GM15510 (cell line): ENCODE results near the gene STK10.
A peak's percentile ranks its signal among the peaks of the same experiment; 100 is the strongest.

ENCODE experiments used
- POLR2A ChIP-seq: IDR thresholded peaks from 3 replicates; pipeline ENCODE4 v1.6.1; 2011; ENCODE audit warnings: borderline replicate concordance; ENCODE audit not compliant: insufficient read length; ENCODE audit errors: extremely low read depth

The STK10 gene

DNA sequence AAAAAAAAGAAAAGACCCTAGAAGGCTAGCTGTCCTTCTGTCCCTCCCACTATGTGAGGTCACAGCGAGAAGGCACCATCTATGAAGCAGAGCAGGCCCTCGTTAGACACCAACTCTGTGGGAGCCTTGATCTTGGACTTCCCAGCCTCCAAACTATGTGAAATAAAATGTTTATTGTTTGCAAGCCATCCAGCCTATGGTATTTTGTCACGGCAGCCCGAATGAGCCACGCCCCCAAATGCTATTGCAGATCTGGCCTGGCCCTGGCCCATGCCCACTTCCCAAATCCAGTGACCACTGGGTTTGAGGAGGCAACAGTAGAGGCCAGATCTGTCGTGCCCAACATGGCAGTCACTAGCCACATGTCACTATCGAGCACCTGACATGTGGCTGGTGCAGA lies 10.8 kb downstream of the STK10 start:
- no peak for TF ChIP-seq POLR2A

DNA sequence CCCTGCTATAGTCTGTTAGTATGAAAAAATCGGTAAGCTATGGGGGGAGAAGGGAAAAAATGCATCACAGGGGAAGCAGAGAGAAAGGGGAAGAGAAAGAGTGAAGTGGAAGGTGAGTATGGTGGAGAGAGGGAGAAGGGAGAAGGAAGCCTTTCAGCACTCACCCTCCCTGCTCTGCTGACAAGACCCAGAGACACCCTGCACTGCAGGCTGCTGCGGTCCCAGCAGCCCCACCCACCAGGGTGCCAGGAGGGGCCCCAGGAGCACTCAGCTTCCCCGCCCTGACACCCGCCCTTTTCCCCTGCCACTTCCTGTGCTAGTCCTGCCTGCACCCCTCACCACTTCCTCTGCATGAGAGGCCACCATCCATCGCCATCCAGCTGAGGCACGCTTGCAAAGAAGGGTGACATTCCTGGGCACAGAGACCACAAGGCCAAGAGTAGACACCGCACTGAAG lies 12.7 kb downstream of the STK10 start:
- peak; percentile 63 for TF ChIP-seq POLR2A

DNA sequence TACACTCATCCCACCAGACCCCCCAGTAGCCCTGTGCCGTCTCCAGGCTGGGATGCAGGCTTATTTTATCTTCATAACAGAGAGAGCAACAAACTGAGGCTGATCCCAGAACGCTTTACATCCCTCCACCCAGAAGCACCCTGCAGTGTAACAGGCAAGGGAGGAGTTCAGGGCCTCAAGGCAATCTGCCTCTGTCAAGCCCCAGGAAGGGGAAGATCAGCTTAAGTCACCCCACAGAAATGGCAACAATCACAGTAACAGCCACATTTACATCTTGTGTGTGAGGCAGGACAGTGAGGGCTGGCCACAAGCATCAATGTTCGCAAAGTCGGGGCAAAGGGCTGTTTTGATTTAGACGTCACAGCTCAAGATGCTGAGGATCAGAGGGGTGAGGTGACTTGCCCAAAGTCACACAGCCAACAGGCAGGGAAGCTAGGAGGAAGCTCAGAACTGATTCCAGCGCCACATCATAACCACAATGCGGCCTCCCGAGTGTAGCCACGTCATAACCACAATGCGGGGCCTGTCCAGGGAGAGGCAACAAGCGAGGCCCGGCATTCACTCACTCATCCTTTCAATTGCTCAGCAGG lies 14.4 kb downstream of the STK10 start:
- no peak for TF ChIP-seq POLR2A

DNA sequence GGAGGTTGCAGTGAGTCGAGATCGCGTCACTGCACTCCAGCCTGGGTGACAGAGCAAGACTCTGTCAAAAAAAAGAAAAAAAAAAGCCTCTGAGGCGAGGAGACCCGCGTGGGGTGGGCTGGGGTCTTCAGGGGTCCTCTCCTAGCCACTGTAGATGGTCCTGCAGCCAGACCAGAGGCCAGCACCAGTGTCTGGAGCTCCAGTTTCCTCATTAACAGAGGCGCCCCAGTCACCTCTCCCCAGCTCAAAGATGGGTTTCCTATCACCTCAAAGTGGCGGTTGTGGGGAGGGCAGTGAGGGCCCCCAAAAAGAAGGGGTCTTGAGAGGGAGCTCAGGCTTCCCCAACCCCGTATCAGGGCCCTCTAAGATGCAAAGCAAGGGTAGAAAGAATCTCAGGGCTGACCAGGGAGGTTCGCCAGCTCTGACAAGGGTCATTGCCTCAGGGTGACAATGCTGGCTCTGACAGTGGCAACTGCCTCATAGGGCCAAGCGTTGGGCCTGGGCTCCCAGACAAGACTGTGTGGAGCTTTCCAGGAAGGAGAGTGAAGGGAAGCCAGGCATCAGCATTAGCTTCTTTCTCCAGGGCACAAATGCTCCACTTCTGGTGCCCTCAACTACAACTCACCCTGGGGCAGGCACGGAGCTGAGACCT lies 15.0 kb downstream of the STK10 start:
- no peak for TF ChIP-seq POLR2A

DNA sequence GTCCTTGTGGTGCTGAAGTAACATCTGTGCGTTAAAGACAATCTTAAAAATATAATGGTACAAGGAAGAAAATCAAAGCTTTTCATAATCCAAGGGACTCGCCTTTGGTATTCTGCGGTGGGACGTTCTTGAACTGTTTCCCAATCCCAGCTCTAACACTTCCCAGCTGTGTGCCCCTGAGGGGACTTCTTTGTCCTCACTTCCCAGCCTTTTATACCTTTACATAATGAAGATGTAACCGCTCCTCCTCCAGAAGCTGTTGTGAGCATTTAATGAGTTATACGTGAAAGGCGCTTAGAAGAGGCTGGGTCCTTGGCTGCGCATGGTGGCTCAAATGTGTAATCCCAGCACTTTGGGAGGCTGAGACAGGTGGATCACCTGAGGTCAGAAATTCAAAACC lies 16.9 kb downstream of the STK10 start:
- no peak for TF ChIP-seq POLR2A

DNA sequence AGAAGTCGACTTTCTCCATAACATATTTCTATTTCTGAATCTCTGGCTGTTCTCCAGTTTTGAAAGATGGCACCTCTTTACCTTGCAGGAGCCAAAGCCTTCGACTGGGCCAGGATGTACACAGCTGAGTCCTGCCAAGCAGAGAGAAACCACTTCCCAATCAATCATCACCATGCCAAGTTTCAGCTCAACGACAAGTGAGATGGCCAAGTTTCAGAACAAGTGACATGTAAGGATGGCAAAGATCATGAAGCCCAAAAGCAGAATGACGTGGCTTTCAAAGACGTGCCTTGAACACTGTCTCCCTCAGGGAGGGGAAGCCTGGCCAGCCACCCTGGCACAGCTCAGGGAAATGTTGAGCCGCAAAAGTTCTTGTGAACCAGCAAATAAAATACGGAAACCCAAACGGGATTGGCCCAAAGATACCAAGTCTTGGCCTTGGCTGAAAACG lies 17.7 kb downstream of the STK10 start:
- TF ChIP-seq POLR2A: no peak

DNA sequence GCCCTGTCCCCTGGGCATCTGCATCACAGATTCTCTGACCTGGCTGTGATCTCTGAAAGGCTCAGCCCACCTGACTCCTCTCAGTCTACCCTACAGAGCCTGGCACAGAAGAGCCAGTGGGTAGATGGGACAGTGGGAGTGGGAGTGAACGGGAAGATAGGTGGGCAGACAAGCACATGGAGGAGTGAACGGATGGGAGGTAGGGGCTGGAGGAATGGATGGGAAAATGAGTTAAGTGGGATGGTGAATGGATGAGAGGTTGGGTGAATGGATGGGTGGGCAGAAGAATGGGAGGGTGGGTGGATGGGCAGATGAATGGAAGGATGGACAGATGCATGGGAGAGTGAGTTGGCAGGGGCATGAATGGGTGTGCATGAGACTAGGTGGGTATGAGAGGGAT lies 18.8 kb downstream of the STK10 start:
- no peak for TF ChIP-seq POLR2A

DNA sequence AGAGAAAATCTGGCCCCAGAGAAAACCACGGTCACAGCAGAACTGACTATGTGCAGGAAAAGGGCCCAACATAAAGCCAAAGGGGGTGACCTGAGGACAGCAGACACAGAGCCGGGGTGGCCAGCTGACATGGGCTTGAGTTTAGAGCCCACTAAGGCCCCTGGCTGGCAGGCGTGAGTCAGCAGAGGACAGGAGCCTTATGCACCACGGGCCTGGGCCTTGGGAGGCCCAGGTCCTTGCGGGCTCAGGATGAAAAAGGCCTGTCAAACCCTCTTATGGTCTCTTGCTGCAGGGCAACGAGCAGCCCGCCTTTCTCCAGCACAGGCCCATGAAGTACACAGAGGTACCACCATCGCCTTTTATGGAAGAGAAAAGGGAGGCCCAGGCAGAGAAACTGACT lies 19.7 kb downstream of the STK10 start:
- TF ChIP-seq POLR2A: no peak

DNA sequence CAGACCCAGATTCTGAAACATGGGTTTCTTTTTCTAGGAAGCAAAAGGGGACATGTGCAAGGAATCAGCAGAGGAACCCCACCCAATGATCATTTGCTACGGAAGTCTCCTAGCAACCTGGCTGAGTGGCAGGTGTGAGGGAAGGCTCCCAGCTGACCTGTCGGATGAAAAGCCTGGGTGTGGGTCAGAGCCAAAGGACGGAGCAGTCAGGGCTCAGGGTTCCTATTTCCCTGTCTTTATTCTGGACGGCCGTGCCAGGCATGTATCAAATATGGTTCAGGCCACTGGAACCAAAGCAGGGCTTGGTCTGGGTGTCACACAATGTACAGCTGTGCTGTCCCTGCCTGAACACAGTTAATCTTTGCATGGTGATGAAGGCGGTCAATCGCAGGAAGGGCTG lies 20.1 kb downstream of the STK10 start:
- no peak for TF ChIP-seq POLR2A

DNA sequence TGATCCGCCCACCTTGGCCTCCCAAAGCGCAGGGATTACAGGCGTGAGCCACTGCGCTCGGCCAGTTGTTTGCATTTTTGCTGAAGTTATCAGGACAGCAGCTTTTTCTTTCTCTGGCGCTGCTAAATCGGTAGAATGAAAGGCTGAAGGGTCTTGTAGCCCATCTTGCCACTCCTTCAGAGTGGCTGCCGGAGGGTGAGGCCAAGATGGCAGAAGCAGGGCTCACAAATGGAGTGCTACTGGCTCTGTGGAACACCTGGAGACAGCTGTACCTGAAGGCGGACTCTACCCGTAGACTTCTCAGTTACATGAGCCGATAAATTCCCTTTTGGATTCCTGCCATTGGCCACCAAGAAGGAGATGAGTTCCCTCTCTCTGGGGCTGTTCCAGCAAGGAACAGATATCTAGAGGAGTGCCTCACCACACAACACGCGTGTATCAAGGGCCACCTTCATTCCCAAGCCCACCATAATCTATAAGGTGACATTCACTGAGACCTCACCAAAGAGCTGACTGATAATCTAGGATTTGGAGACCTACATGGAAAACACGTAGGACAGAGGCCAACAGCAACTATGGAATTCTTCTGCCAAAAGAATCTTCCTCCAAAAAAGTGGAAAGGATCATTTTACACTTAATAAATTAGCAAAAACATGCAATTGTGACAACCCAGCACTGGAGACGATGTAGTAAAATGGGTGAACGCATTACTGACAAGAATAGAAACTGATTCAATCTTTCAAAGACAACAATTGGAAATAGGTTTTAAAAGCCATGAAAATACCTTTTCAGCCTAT lies 21.8 kb downstream of the STK10 start:
- no peak for TF ChIP-seq POLR2A

DNA sequence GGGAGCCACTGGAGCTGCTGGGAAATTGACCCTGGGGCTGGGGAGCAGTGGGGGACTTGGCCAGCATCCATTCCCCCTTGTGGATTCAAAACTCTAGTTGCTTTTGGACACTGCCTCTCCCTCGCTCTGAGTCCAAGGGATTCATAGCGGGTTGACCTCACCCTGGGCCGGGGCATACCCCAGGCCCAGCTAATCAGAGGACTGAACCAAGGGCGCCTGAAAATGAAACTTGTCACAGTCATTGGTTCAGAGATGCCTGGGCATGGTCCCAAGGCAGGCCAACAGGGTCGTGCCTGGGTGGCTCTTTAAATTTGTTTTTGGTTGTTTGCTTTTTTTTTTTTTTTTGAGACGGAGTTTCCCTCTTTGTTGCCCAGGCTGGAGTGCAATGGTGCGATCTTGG lies 22.6 kb downstream of the STK10 start:
- no peak for TF ChIP-seq POLR2A

DNA sequence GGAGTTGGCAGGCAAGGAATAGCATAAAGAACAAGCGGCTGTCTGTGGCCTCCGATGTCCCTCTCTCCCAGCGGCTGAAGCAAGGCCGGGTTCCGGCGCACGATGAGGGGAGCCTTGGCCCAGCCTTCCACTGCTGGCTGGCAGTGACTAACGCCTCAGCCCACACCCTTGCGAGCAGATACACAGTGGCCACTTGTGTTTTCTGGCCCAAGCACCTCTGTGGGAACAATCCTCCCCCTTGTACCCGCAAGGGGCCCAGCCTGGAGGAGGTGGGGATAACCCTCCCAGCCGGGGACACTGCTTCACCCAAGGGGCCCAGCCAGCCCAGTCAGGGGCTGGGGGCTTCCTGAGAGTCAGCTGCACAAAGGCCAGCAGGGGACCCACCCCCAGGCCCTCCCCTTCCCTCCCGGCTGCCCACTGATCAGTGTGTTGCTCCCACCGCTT lies 23.2 kb downstream of the STK10 start:
- TF ChIP-seq POLR2A: no peak

DNA sequence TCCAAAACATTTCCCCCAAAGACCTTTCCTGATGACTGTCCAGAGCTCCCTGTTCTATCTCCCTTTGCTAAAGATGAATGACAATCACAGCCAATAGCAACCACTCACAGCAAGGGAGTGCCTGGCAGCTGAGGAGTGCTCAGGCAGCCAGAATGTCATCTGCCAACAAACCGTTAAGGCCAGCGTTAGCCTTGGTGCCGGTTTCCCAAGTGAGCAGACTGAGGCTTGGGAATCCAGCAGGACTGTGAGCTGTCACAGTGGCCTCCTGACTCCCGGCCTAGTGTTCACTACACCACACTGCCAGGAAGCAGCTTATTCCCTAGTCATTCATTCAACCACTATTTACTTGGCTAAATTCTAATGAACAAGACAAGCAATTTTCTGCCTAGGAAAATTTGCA lies 24.7 kb downstream of the STK10 start:
- TF ChIP-seq POLR2A: no peak

DNA sequence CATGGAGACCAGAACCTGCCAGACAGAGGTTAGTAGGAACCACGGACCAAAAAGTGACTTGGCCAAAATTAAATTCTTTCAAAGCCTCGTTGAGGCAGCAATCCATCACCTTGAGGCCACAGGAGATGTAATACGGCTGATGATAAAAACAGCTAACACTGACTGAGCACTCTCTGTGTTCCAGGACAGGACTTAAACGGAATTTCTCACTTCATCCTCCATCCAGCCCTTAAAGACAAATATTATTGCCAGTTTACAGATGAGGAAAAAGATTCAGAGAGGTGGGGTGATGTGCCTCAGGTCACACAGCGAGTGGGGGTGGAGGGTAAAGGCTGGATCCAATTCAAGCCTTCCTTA lies 25.1 kb downstream of the STK10 start:
- TF ChIP-seq POLR2A: no peak

DNA sequence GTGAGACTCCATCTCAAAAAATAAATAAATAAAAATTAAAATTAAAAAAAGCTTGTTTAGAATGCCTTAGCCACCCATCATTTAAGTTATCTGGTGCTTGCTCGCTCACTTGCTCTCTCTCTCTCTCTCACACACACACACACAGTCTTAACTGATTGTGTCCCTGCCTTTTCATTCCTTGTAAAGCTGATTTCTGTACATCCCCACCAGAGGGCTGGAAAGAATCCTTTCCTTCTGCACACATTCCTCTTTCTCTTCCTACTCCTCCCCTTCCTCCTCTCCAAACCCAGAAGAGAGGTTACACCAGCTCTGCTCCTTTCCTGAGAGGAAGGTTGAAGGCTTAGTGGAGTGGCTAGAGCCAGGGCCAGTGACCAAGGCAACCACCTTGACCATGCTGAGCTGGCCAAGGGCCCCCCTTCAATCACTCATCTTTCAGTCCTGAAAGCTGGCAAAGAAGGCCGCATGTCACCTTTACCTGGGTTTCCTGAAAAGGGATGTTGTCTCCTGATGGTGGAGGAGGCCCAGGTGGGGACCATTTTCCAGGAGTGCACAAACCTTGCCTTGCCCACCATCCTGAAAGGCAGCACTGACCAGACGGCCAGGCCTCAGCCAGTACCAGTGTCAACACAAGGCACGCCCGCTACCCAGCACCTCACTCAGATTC lies 25.6 kb downstream of the STK10 start:
- no peak for TF ChIP-seq POLR2A
